ENCODE results near the gene GRHL3. TPM values are rescaled to one million over a fixed set of nuclear protein-coding genes. Genes with fewer than 3 reads are reported as not detected.

GRHL3 gene
- total RNA-seq, 2 donors from 2014 or later = 8.1 to 8.4 TPM

GRCh38 chr1:24347159-24347934, 28.2 kb downstream of the GRHL3 start:
- H3K27ac ChIP-seq = no peak overlapping the region

GRCh38 chr1:24348196-24348595, 29.0 kb downstream of the GRHL3 start:
- intact Hi-C loops (cut with DNase I) = no loop called here
- 79% methylated on average over 10 of the region's 10 CpGs for WGBS
- Histone ChIP-seq H3K4me3 (no peak overlapping the region), H3K9me3 (no peaks in the 10 kb centered on the region), H3K4me1 (replicated peaks) (peaks cover 13% of the 10 kb centered on the region), H3K36me3 (no peaks in the 10 kb centered on the region), H3K27me3 (replicated peaks; ENCODE audit: insufficient read depth) (no peaks in the 10 kb centered on the region), H3K27ac (no peak overlapping the region)
- no peak for DNase-seq (ENCODE audit: low spot score)
- TF ChIP-seq CTCF (IDR thresholded peaks at IDR 0.05) = no peak
- no peak for TF ChIP-seq POLR2AphosphoS5 (IDR thresholded peaks at IDR 0.05)
- TF ChIP-seq POLR2A (IDR thresholded peaks at IDR 0.05) = no peak

More at GRCh38 chr1:24347159-24347934, 28.2 kb downstream of the GRHL3 start:
- Histone ChIP-seq H3K27me3 (replicated peaks; ENCODE audit: insufficient read depth) (no peaks in the 10 kb centered on the region), H3K9me3 (no peaks in the 10 kb centered on the region), H3K4me1 (replicated peaks) (peaks cover 13% of the 10 kb centered on the region), H3K4me3 (no peak overlapping the region), H3K36me3 (no peaks in the 10 kb centered on the region)
- TF ChIP-seq CTCF (IDR thresholded peaks at IDR 0.05) (no peak), POLR2A (IDR thresholded peaks at IDR 0.05) (no peak), POLR2AphosphoS5 (IDR thresholded peaks at IDR 0.05) (no peak)
- intact Hi-C loops (cut with DNase I) = no loop called here
- WGBS = 64% methylated on average over 19 of the region's 19 CpGs
- DNase-seq (ENCODE audit: low spot score) = no peak

- H3K27me3 ChIP-seq (replicated peaks; ENCODE audit: insufficient read depth) = no peaks in the 10 kb centered on the region
- TF ChIP-seq CTCF (IDR thresholded peaks at IDR 0.05) = no peak
- no peak for DNase-seq (ENCODE audit: low spot score)
- H3K4me1 ChIP-seq (replicated peaks) = peaks cover 13% of the 10 kb centered on the region
- no peaks in the 10 kb centered on the region for H3K36me3 ChIP-seq
- 85% methylated on average over 2 of the region's 2 CpGs for WGBS
- intact Hi-C loops (cut with DNase I) = no loop called here
- no peaks in the 10 kb centered on the region for H3K9me3 ChIP-seq
- no peak overlapping the region for H3K4me3 ChIP-seq
- no peak overlapping the region for H3K27ac ChIP-seq
Measured at GRCh38 chr1:24349891-24350290, 30.7 kb downstream of the GRHL3 start.

GRCh38 chr1:24351247-24351646, 32.1 kb downstream of the GRHL3 start:
- intact Hi-C loops (cut with DNase I) = no loop called here
- no peak for DNase-seq (ENCODE audit: low spot score)
- WGBS = 70% methylated on average over 4 of the region's 4 CpGs

More at GRCh38 chr1:24351247-24351646, 32.1 kb downstream of the GRHL3 start:
- H3K4me3 ChIP-seq = no peak overlapping the region
- no peaks in the 10 kb centered on the region for H3K9me3 ChIP-seq
- H3K36me3 ChIP-seq = no peaks in the 10 kb centered on the region
- H3K27ac ChIP-seq = no peak overlapping the region
- H3K4me1 ChIP-seq (replicated peaks) = peaks cover 4% of the 10 kb centered on the region
- no peaks in the 10 kb centered on the region for H3K27me3 ChIP-seq (replicated peaks; ENCODE audit: insufficient read depth)
- TF ChIP-seq CTCF (IDR thresholded peaks at IDR 0.05) = no peak
- no peak for TF ChIP-seq POLR2A (IDR thresholded peaks at IDR 0.05)
- TF ChIP-seq POLR2AphosphoS5 (IDR thresholded peaks at IDR 0.05) = no peak

Measured in prostate gland (tissue), 2 donors.